ENCODE data around the gene SLC12A3. TPM values are rescaled to one million over a fixed set of nuclear protein-coding genes. Genes with fewer than 3 reads are reported as not detected.
A peak's percentile ranks its signal among the peaks of the same experiment; 100 is the strongest.

Gene SLC12A3
- total RNA-seq, 1 donor from 2014 or later = not detected

DNA sequence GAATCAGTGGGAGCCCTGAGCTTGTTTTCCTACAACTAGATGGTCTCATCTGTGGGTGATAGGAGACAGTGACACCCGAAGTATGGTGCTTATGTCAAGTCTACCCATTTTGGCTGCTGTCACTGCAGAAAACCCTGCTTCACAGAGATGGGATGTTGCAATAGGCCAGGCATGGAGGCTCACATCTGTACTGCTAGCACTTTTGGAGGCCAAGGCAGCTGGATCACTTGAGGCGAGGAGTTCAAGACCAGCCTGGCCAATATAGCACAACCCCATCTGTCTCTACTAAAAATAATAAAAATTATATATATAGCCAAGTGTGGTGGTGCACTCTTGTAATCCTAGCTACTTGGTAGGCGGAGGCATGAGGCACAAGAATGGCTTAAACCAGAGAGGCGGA is 64.6 kb downstream of the SLC12A3 start:
- TF ChIP-seq, protein P1, sequence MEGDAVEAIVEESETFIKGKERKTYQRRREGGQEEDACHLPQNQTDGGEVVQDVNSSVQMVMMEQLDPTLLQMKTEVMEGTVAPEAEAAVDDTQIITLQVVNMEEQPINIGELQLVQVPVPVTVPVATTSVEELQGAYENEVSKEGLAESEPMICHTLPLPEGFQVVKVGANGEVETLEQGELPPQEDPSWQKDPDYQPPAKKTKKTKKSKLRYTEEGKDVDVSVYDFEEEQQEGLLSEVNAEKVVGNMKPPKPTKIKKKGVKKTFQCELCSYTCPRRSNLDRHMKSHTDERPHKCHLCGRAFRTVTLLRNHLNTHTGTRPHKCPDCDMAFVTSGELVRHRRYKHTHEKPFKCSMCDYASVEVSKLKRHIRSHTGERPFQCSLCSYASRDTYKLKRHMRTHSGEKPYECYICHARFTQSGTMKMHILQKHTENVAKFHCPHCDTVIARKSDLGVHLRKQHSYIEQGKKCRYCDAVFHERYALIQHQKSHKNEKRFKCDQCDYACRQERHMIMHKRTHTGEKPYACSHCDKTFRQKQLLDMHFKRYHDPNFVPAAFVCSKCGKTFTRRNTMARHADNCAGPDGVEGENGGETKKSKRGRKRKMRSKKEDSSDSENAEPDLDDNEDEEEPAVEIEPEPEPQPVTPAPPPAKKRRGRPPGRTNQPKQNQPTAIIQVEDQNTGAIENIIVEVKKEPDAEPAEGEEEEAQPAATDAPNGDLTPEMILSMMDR (conservative IDR thresholded peaks at IDR 0.05; ENCODE audit: low read depth, low read length) = no peak
- no peak overlapping the region for H3K4me3 ChIP-seq (ENCODE audit: low read depth, low read length)
- DNase-seq (ENCODE audit: low read depth) = no peak

DNA sequence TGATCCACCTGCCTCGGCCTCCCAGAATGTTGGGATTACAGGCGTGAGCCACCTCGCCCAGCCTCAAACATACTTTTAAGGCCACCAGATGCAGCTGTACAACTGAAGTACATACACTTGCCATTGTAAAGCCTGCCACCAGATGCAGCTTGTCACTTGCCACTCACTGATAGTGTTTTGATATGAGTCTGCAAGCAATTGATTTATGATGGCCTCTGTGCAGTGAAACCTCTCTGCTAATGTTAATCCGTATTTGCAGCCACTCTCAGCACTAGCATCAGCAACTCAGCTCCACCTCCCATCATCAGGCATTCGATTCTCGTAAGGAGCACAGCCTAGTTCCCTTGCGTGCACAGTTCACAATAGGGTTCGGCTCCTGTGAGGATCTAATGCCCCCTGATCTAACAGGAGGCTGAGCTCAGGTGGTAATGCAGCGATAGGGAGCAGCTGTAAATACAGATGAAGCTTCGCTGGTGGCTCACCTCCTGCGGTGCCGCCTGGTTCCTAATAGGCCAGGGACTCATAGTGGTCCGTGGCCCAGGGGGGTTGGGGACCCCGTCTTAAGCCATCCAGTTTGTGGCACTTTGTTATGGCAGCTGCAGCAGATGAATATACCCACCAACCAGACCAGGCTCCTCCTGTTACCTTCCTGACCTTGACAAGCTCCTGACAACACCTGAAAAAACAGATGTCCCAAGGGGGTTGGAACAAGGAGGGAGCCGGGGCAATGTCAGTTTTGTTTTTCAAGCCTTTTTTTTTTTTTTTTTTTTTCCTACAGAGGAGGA is 65.7 kb downstream of the SLC12A3 start:
- H3K4me3 ChIP-seq (ENCODE audit: low read depth, low read length) = no peak overlapping the region
- TF ChIP-seq, protein P1 (conservative IDR thresholded peaks at IDR 0.05; ENCODE audit: low read depth, low read length) = no peak
- DNase-seq (ENCODE audit: low read depth) = no peak

DNA sequence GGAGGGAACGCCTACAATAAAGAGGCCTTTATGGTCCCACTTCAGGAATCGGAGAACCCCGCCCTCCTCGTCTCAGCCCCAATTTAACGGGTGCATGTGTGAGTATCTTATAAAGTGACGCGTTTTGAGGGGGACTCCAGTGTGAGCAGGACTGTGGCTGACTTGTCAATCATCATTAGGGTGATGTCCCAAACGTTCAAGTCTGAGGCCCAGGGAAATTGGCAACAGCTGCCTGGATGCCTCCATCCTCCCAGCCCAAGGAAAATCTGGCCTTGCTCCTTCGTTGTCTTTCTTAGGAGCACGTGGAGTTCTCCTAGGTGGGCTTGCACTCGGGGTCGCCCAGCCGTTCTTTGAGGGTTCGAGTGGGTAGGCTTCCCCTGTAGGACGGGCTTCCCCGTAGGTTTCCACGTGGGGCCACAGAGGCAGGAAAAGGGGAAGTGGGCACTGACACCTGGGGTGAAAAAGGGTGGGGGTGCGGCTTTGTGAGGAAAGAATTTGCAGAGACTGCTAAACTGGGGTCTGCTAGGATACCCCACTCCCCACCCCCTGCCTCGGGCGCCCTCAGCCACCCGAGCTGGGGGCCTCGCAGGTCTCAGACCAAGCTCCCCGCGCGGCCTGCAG is 66.4 kb downstream of the SLC12A3 start:
- no peak for DNase-seq (ENCODE audit: low read depth)
- H3K4me3 ChIP-seq (ENCODE audit: low read depth, low read length) = peak overlapping the region; percentile 99
- TF ChIP-seq, protein P1 (conservative IDR thresholded peaks at IDR 0.05; ENCODE audit: low read depth, low read length) = no peak

DNA sequence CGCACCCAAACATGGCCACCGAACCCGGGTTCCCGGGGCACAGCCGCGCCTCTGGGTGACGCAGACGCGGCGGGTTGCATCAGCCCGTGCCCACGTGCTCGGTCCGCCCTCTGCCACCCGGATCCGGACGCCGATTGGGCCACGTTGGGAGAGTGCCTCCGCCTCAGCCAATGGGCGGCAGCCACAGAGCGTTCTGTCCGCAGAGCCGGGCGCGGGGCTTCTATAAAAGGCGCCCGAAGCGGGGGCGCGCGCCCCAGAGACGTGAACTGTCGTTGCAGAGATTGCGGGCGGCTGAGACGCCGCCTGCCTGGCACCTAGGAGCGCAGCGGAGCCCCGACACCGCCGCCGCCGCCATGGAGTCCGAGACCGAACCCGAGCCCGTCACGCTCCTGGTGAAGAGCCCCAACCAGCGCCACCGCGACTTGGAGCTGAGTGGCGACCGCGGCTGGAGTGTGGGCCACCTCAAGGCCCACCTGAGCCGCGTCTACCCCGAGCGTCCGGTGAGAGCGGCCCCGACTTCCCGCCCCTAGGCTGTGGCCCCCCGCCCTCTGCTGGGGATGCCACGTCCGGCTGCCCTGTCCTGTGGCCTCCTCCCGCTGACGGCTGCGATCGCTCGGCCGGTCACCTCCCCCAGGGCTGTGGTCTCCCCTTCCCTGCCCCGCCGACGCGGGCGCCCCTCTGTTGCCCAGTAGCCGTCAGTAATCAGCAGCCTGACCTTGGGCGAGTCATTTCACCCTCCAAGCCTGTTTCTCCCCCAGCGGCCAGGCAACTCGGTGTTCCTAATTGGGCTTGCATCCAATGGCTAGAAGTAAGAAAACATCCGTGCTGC is 67.1 kb downstream of the SLC12A3 start, which contains the start of gene HERPUD1:
TSS of gene HERPUD1 (plus strand) at position 251 of the 829 bp plus-strand sequence. CDS start at position 354, 103 bp downstream.
- DNase-seq (ENCODE audit: low read depth) = peak; percentile 53
- TF ChIP-seq, protein P1 (conservative IDR thresholded peaks at IDR 0.05; ENCODE audit: low read depth, low read length) = no peak
- peak within 1 kb of the TSS; percentile 99 for H3K4me3 ChIP-seq (ENCODE audit: low read depth, low read length)

DNA sequence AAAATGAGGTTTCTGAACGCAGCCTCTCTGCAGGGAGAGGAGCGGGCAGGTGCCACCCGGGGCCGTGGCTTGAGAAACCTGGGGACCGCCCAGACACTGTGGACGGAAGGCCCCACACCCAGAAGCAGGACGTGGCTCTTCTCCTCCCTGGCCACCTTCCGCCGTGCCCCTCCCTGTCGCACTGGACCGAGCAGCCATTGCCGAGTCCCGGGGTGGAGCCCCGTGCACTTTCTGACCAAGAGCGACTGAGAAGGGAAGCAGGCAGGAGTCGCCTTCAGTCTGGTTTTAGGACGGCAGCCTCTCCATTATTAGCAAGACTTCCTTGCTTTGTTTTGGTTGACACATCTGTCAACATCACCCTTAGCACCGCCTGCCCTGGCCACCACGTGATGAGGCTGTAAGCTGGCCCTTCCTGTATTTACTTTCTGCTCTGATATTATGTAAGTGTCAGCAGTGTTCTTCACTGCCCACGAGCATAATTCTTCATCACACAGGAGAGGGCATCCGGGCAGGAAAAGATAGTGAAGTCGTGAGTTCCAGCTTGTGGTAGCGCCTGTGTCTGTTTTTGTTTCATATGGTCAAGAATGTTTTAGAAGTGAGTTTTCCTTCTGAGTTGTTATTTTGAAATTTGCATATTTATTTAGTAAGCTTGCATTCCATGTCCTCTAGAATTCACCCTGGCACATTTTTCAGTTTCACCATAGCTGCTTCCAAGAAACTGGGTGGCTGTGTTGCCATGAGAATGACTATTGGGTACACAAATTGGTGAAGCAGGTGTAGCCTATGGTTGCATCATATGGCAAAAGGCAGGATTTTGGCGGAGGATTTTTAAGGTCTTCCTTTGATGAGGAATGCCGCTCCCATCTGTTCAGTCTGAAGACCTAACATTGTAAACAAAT is 68.0 kb downstream of the SLC12A3 start:
- peak overlapping the region; percentile 99 for H3K4me3 ChIP-seq (ENCODE audit: low read depth, low read length)
- TF ChIP-seq, protein P1 (conservative IDR thresholded peaks at IDR 0.05; ENCODE audit: low read depth, low read length) = no peak
- no peak for DNase-seq (ENCODE audit: low read depth)

Data from epithelial cell of proximal tubule (primary cell).